Breast epithelium (tissue), 3 donors: ENCODE results near the gene GAS1.

ENCODE experiments used
- POLR2A ChIP-seq: fragments of 450-650 bp; IDR thresholded peaks from one replicate; pipeline ENCODE4 v1.6.1; 2016; ENCODE audit warnings: antibody characterized with exemption, mild to moderate bottlenecking, moderate library complexity
- POLR2AphosphoS5 ChIP-seq, 3 donors: sonication (generic); formaldehyde crosslinking; IDR thresholded peaks; one replicate each; pipeline ENCODE4 v1.6.1; 2017; ENCODE audit warnings: antibody characterized with exemption in 3 of 3
- TF ChIP-seq, protein P1 (sequence below), 3 donors: fragments of 450-650 bp; IDR thresholded peaks; one replicate each; pipeline ENCODE4 v1.5.1; 2016 to 2017; ENCODE audit warnings: antibody characterized with exemption in 3 of 3, mild to moderate bottlenecking in 3 of 3, moderate library complexity in 3 of 3

DNA sequence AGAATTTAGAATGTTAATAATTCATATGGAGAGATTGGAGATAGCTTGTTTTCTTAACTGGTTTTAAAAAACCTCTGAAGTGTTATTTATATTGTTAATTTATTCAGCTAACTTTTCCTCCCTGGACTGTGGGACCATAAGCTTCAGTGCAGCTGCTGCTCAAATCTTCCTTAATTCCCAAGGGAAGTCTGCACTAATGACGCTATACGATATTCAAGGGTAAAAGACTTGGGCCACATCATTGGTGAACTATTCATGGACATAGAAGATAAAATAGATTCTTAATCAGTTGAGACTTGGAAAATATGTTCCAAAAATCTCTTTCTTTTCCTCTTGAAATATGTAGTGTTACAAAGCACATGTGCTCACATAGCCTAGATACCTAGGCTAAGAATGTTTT is 31.1 kb upstream of the GAS1 start:
- TF ChIP-seq, protein P1, sequence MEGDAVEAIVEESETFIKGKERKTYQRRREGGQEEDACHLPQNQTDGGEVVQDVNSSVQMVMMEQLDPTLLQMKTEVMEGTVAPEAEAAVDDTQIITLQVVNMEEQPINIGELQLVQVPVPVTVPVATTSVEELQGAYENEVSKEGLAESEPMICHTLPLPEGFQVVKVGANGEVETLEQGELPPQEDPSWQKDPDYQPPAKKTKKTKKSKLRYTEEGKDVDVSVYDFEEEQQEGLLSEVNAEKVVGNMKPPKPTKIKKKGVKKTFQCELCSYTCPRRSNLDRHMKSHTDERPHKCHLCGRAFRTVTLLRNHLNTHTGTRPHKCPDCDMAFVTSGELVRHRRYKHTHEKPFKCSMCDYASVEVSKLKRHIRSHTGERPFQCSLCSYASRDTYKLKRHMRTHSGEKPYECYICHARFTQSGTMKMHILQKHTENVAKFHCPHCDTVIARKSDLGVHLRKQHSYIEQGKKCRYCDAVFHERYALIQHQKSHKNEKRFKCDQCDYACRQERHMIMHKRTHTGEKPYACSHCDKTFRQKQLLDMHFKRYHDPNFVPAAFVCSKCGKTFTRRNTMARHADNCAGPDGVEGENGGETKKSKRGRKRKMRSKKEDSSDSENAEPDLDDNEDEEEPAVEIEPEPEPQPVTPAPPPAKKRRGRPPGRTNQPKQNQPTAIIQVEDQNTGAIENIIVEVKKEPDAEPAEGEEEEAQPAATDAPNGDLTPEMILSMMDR (IDR thresholded peaks at IDR 0.05): no peak
- TF ChIP-seq POLR2A (no peak), POLR2AphosphoS5 (IDR thresholded peaks at IDR 0.05) (no peak)
